Choroid plexus epithelial cell (primary cell): ENCODE data around the gene MACF1.
A peak's percentile ranks its signal among the peaks of the same experiment; 100 is the strongest.

Experiments used
- DNase-seq: peaks from one replicate; pipeline ENCODE4 v3.0.0-alpha.2; 2010; ENCODE audit warnings: low read depth
- H3K4me3 ChIP-seq: 2 replicates; pipeline ENCODE4 v1.5.1; 2011; ENCODE audit warnings: low read depth, mild to moderate bottlenecking, control low read depth, low read length, moderate library complexity
- CTCF ChIP-seq: conservative IDR thresholded peaks from 2 replicates; pipeline ENCODE4 v1.5.1; 2011; ENCODE audit warnings: low read depth, mild to moderate bottlenecking, control low read depth, inconsistent platforms, low read length, moderate library complexity

The MACF1 gene

GRCh38 chr1:39406533-39407450 lies 202.3 kb downstream of the MACF1 start:
- peak; percentile 74 for DNase-seq
- no peak for TF ChIP-seq CTCF

GRCh38 chr1:39407510-39407895 lies 203.0 kb downstream of the MACF1 start:
- TF ChIP-seq CTCF: no peak
- peak overlapping the region; percentile 76 for H3K4me3 ChIP-seq
- DNase-seq: no peak

More at GRCh38 chr1:39406533-39407450, 202.3 kb downstream of the MACF1 start:
- H3K4me3 ChIP-seq: no peak overlapping the region

GRCh38 chr1:39407896-39408640 lies 203.6 kb downstream of the MACF1 start:
- no peak for TF ChIP-seq CTCF
- peak overlapping the region; percentile 76 for H3K4me3 ChIP-seq
- no peak for DNase-seq

GRCh38 chr1:39408641-39409054 lies 204.2 kb downstream of the MACF1 start:
- peak overlapping the region; percentile 76 for H3K4me3 ChIP-seq
- TF ChIP-seq CTCF: no peak

GRCh38 chr1:39409055-39409816 lies 204.7 kb downstream of the MACF1 start:
- H3K4me3 ChIP-seq: peak overlapping the region; percentile 76
- peak; percentile 63 for DNase-seq

More at GRCh38 chr1:39408641-39409054, 204.2 kb downstream of the MACF1 start:
- peak; percentile 96 for DNase-seq

More at GRCh38 chr1:39409055-39409816, 204.7 kb downstream of the MACF1 start:
- no peak for TF ChIP-seq CTCF
